Stimulated activated CD8-positive, alpha-beta memory T cell treated with anti-CD3 and anti-CD28 coated beads, Interleukin-4, amount 100 ng/mL, for 48 hours (primary cell): Measurements from ENCODE around the gene LGALS12.
A peak's percentile ranks its signal among the peaks of the same experiment; 100 is the strongest.

Experiments used
- DNase-seq: peaks from one replicate; pipeline ENCODE4 v3.0.0-alpha.2; 2020

Gene LGALS12

GRCh38 chr11:63564056-63564774 lies 58.3 kb downstream of the LGALS12 start:
- DNase-seq = peak; percentile 47

DNA sequence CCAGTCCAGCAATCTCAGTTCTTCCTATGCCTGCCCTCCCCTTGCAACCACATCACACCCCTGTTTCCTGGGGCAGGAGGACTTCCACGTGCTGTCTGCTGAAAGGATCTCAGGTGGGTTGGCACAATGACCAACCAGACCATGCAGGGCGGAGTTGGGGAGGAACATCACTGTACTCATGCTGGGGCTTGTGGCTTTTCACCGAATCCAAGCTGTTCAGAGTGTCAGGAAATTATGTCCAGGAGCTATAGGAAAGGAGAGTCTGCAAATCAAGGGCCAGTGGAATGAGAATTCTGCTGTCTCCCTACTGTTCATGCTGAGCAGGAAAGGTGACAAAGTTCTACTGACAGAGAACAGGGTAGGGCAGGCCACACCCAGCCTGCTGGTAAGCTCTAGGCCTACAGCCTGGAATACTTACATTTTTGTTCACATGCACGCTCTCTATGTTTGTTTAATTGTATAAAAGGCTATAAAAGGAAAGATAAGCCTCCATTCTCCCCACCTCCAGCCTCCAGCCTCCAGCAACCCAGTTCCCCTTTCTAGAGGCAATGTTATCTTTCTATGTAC lies 59.0 kb downstream of the LGALS12 start:
- DNase-seq = no peak
